CD4-positive, alpha-beta T cell treated with Interleukin-2 at 100 ng/mL for 4 hours (primary cell): ENCODE results near the gene KLF15.

ENCODE experiments used
- DNase-seq: peaks from one replicate; pipeline ENCODE4 v3.0.0-alpha.2; 2020; ENCODE audit warnings: low spot score

Gene KLF15

GRCh38 chr3:126306397-126306796, 50.8 kb downstream of the KLF15 start:
- DNase-seq: no peak

GRCh38 chr3:126305427-126305826, 51.8 kb downstream of the KLF15 start:
- DNase-seq: no peak

DNA sequence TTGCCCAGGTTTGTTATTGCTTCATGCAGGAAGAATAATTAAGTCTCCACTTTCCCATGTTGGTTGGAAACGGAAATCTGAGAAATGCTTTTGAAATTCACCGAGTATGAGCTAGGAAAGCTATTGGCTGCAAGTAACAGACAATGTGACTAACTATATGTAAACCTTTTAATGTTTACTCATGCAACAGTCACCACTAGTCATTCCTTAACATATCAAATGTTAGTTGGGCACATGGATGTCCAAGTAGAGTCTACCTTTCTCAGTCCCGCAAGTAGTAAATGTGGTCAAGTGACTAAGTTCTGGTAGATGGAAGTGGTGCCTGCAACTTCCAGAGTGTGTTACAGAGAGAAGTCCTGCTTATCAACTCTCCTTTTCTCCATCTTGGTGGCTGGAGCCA, 52.5 kb downstream of the KLF15 start:
- DNase-seq: no peak

GRCh38 chr3:126304291-126304690, 52.9 kb downstream of the KLF15 start:
- DNase-seq: no peak

DNA sequence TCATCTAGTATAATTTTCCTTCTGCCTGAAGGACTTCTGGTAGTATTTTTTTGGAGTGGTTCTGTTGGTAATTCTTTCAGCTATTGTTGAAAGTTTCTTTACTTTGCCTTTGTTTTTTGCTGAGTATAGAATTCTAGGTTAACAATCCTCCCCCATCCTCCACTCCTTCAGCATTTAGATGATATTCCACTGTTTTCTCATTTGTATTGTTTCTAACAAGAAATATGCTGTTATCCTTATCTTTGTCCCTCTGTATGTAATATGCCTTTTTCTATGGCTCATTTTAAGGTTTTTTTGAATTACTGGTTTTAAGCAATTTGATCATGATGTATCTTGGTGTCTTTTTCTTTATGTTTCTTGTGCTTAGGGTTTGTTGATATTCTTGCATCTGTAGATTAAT, 53.9 kb downstream of the KLF15 start:
- DNase-seq: no peak

GRCh38 chr3:126300761-126301481, 56.3 kb downstream of the KLF15 start:
- no peak for DNase-seq

DNA sequence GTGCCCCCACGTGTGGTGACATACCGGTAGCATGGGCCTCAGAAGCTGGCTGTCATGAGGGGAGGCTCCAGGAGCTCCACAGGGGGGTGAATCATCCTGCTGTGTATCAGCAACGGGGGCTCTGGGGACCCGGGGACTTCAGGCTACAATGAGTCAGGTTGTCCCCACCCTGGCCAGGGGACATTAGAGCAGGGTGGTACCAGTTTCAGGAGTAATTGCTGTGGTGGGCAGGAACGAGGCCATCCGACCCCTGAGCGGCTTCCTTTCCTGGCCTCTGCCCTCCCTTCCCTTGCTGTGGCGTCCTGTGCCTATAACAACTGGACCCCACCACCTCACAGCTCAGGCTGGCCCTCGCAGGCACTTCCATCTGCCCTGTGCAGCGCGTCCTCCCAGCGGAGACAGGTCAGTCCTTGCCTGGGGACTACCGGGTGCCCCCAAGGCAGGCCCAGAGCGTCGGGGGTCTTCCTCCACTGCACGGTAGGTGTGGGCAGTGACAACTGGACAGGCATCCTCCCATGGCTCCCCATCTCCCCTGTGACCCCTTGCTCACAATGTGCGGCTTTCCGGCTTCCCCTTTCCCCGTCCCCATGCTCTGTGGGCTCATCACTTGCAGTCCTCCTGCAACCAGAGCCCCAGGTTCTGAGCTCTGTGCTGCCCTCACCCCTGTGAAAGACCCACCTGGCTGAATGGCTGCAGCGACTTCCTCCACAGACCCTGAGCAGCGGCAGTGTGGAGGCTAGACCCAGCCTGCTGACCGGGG, 57.0 kb downstream of the KLF15 start:
- DNase-seq: no peak

DNA sequence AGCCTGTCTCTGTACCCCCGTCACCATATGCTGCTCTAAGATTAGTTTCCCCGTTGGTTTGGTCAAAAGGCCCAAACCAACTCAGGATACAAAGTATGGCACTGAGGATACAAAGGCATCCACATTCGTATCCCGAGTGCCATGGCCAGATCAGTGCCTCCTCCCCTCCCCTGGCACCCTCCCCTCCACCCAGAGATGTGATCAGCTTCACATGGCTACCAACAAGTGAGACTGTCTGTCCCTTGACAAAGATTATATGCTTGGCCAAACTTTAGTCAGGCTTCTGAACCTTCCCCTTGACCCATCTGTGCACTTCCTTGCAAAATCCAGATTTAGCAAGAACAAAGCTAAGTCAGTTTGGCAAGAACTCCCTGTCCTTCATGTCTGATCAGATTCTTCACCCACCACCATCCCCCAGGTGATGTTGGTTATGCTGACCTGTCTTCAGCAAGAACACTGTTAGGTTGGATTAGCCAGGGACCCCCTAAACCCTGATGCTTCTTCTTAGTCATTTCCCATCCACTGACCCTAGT, 61.7 kb downstream of the KLF15 start:
- DNase-seq: no peak

GRCh38 chr3:126294211-126294808, 62.9 kb downstream of the KLF15 start:
- no peak for DNase-seq

DNA sequence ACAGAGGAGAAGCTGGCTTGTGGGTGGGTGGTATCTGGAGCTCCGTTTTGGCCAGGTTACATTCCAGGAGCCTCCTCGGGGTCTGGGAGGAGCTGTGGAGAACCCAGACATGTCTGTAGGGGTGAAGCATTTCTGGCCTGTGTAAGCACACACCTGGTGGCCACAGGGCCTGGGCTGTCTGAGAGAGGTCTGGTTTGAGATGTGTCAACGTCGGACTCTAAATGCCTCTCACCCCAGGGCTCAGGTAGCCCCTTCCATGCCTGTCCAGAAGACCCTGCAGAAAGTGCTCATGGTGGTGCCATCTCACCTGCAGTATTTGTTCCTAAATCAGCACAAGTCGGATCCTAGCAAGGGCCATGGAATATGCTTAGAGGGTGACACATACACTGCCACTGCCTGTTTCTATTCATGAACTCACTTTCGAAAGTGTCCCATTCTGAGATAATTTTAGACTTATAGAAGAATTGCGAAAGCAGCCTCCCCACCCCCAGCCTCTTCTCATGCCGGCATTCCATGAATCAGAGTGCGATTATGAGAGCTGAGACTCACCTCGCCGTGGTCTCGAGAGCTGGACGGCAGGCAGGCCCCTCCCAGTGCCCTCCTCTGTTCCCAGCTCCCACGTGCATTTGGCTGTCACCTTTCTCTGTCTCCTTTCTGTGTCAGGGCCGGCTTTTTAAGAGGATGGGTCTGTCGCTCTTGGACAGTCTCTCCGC, 63.7 kb downstream of the KLF15 start:
- no peak for DNase-seq
